HepG2 (cell line): ENCODE measurements around the gene ZNF813. TPM values are rescaled to one million over a fixed set of nuclear protein-coding genes. Genes with fewer than 3 reads are reported as not detected.

ENCODE experiments used
- ARID4A ChIP-seq: sonication (generic); formaldehyde crosslinking; IDR thresholded peaks from 2 replicates; pipeline ENCODE4 v1.5.0; 2020; ENCODE audit warnings: mild to moderate bottlenecking, missing genetic modification reagents, borderline replicate concordance
- BORCS8-MEF2B ChIP-seq: sonication (generic); formaldehyde crosslinking; IDR thresholded peaks from 2 replicates; pipeline ENCODE4 v1.8.0; 2022; ENCODE audit warnings: mild to moderate bottlenecking, missing genetic modification reagents
- CERS6 ChIP-seq: sonication (generic); formaldehyde crosslinking; IDR thresholded peaks from 2 replicates; pipeline ENCODE4 v1.5.0; 2020; ENCODE audit warnings: missing genetic modification reagents
- IRX3 ChIP-seq: sonication (generic); formaldehyde crosslinking; IDR thresholded peaks from 2 replicates; pipeline ENCODE4 v1.8.1; 2023; ENCODE audit warnings: mild to moderate bottlenecking, low read depth, missing genetic modification reagents, borderline replicate concordance
- JUND ChIP-seq: sonication (generic); formaldehyde crosslinking; IDR thresholded peaks from 2 replicates; pipeline ENCODE4 v1.8.0; 2022; ENCODE audit warnings: mild to moderate bottlenecking, missing genetic modification reagents
- POLR2AphosphoS5 ChIP-seq: IDR thresholded peaks from 2 replicates; pipeline ENCODE4 v1.6.1; 2012; ENCODE audit warnings: low read depth, low read length
- RCOR2 ChIP-seq: IDR thresholded peaks from 2 replicates; pipeline ENCODE4 v1.6.1; 2016; ENCODE audit warnings: missing biosample characterization, missing genetic modification reagents
- REPIN1 ChIP-seq: sonication (generic); formaldehyde crosslinking; IDR thresholded peaks from 2 replicates; pipeline ENCODE4 v1.8.0; 2022; ENCODE audit warnings: missing genetic modification reagents, low read depth, mild to moderate bottlenecking, borderline replicate concordance
- ZBTB34 ChIP-seq: sonication (generic); formaldehyde crosslinking; IDR thresholded peaks from 2 replicates; pipeline ENCODE4 v1.8.0; 2022; ENCODE audit warnings: mild to moderate bottlenecking, missing genetic modification reagents
- ZBTB49 ChIP-seq: sonication (generic); formaldehyde crosslinking; IDR thresholded peaks from 2 replicates; pipeline ENCODE4 v1.4.0; 2020; ENCODE audit warnings: missing genetic modification reagents, borderline replicate concordance
- ZFP91 ChIP-seq: sonication (generic); formaldehyde crosslinking; IDR thresholded peaks from 2 replicates; pipeline ENCODE4 v1.9.0; 2022; ENCODE audit warnings: missing genetic modification reagents, mild to moderate bottlenecking, borderline replicate concordance
- ZNF10 ChIP-seq: sonication (generic); formaldehyde crosslinking; IDR thresholded peaks from 2 replicates; pipeline ENCODE4 v1.4.0; 2020; ENCODE audit warnings: mild to moderate bottlenecking, low read depth, missing genetic modification reagents, borderline replicate concordance
- ZNF136 ChIP-seq: sonication (generic); formaldehyde crosslinking; IDR thresholded peaks from 2 replicates; pipeline ENCODE4 v1.8.1; 2022; ENCODE audit warnings: low read depth, mild to moderate bottlenecking, moderate library complexity, missing genetic modification reagents
- ZNF225 ChIP-seq: sonication (generic); formaldehyde crosslinking; IDR thresholded peaks from 2 replicates; pipeline ENCODE4 v1.4.0; 2020; ENCODE audit warnings: mild to moderate bottlenecking, missing genetic modification reagents
- ZNF343 ChIP-seq: sonication (generic); formaldehyde crosslinking; IDR thresholded peaks from 2 replicates; pipeline ENCODE4 v1.4.0; 2020; ENCODE audit warnings: mild to moderate bottlenecking, missing genetic modification reagents
- polyA plus RNA-seq, 8 experiments: library from polyadenylated mRNA; depleted of rRNA in 3 of 8; stranded (reverse) in 7 of 8; unstranded in 1 of 8; fragments of >200 nt; fragmentation: Illumina TruSeq in 4 of 8; extraction: Trizol in 4 of 8; gene quantifications; 2 replicates each; pipeline versions ENCODE4 v1.2.1 to v1.2.3, GENCODE V29; 2011 to 2016; ENCODE audit warnings: low read depth in 4 of 8, missing spikeins in 1 of 8, mixed read lengths in 1 of 8; ENCODE audit not compliant: insufficient read depth in 1 of 8
- total RNA-seq, 5 experiments: library from RNA; depleted of rRNA; stranded (reverse); fragments of >200 nt; fragmentation: Illumina TruSeq; extraction: Trizol; gene quantifications; 2 replicates each; pipeline ENCODE4 v1.2.3, GENCODE V29; 2016; ENCODE audit warnings: low read depth in 1 of 5

ZNF813 gene
- total and polyA plus RNA-seq, 2 of the 13 experiments (the other 11 are each of a cell fraction or from before 2014, with no cell fraction given): 2.1 to 8.9 TPM

- TF ChIP-seq POLR2AphosphoS5: peak; percentile 83
- TF ChIP-seq BORCS8-MEF2B (CRISPR knock-in tag): no peak
- no peak for TF ChIP-seq JUND (CRISPR knock-in tag)
- peak; percentile 79 for TF ChIP-seq RCOR2 (CRISPR knock-in tag)
- TF ChIP-seq ZNF136 (CRISPR knock-in tag): 0 out of 2 replicates have a peak, but pooled peaks have one; percentile 75
- no peak for TF ChIP-seq ZNF10
- TF ChIP-seq ZBTB34 (CRISPR knock-in tag): peak; percentile 91
- TF ChIP-seq ZBTB49 (CRISPR knock-in tag): no peak
- TF ChIP-seq ZNF225: no peak
- peak; percentile 72; the same call in 1 of the 2 replicates for TF ChIP-seq ARID4A (CRISPR knock-in tag)
- TF ChIP-seq IRX3 (CRISPR knock-in tag): no peak
- TF ChIP-seq CERS6 (CRISPR knock-in tag): no peak
- TF ChIP-seq ZFP91 (CRISPR knock-in tag): peak; percentile 45; the same call in 1 of the 2 replicates
- 0 out of 2 replicates have a peak, but pooled peaks have one; percentile 54 for TF ChIP-seq REPIN1 (CRISPR knock-in tag)
- TF ChIP-seq ZNF343: 0 out of 2 replicates have a peak, but pooled peaks have one; percentile 52
These were observed 40.2 kb downstream of the ZNF813 start (continued) for GRCh38 chr19:53507523-53508442.
